HCT116 (cell line): ENCODE measurements around the gene TBPL1.

ENCODE experiments used
- ATF3 ChIP-seq: IDR thresholded peaks from 2 replicates; pipeline ENCODE4 v1.6.1; 2012
- CEBPB ChIP-seq: IDR thresholded peaks from 2 replicates; pipeline ENCODE4 v1.6.1; 2012; ENCODE audit warnings: low read depth
- CTCF ChIP-seq, 3 experiments: fragments of 200-600 bp in 1 of 3; sonication (generic) in 1 of 3; IDR thresholded peaks in 2 of 3; conservative IDR thresholded peaks in 1 of 3; 2 replicates each; pipeline ENCODE4 v1.5.1; 2012 to 2017; ENCODE audit warnings: low read depth in 2 of 3, low read length in 2 of 3, antibody characterized with exemption in 1 of 3, borderline replicate concordance in 1 of 3, control low read depth in 1 of 3, mild to moderate bottlenecking in 1 of 3, mixed read lengths in 1 of 3, mixed run types in 1 of 3, moderate library complexity in 1 of 3; ENCODE audit not compliant: insufficient read depth in 1 of 3
- EZH2 ChIP-seq: fragments of 200-600 bp; sonication (generic); IDR thresholded peaks from 2 replicates; pipeline ENCODE4 v1.6.1; 2017; ENCODE audit warnings: antibody characterized with exemption, mixed run types
- EZH2phosphoT487 ChIP-seq: fragments of 200-600 bp; IDR thresholded peaks from 2 replicates; pipeline ENCODE4 v1.6.1; 2018; ENCODE audit warnings: antibody characterized with exemption, borderline replicate concordance
- POLR2A ChIP-seq: IDR thresholded peaks from 2 replicates; pipeline ENCODE4 v1.7.0; 2011; ENCODE audit warnings: borderline replicate concordance; ENCODE audit not compliant: insufficient read depth, insufficient read length; ENCODE audit errors: extremely low read depth
- POLR2AphosphoS5 ChIP-seq: IDR thresholded peaks from 2 replicates; pipeline ENCODE4 v1.6.1; 2011; ENCODE audit warnings: mild to moderate bottlenecking, low read depth, low read length, moderate library complexity
- SIN3A ChIP-seq: IDR thresholded peaks from 2 replicates; pipeline ENCODE4 v1.6.1; 2012; ENCODE audit warnings: low read depth
- ZFX ChIP-seq: fragments of 450-650 bp; IDR thresholded peaks from 2 replicates; pipeline ENCODE4 v1.6.1; 2017

- TF ChIP-seq SIN3A (no peak), POLR2AphosphoS5 (no peak), CTCF (IDR thresholded peaks at IDR 0.05 in 2 of 3, conservative IDR thresholded peaks at IDR 0.05 in 1 of 3; ENCODE audit: borderline replicate concordance in 1 of 3, insufficient read depth in 1 of 3, low read depth in 2 of 3, low read length in 2 of 3) (no peak), CEBPB (no peak), EZH2 (no peak), POLR2A (no peak), ZFX (no peak), ATF3 (no peak), EZH2phosphoT487 (no peak)
These were observed 42.7 kb downstream of the TBPL1 start for GRCh38 chr6:133995758-133996157.
